ENCODE results near the gene ALK.

The ALK gene

GRCh38 chr2:29689666-29690065 lies 231.7 kb downstream of the ALK start:
- H3K4me1 ChIP-seq (ENCODE audit: low read depth, poor library complexity, severe bottlenecking) = no peaks in the 10 kb centered on the region
- no peak overlapping the region for H3K4me3 ChIP-seq (IDR thresholded peaks at IDR 0.05; ENCODE audit: insufficient read depth, low read depth, low read length)
- no peak overlapping the region for H2AFZ ChIP-seq (ENCODE audit: low read depth)
- H3K4me2 ChIP-seq = no peak overlapping the region
- no peak for TF ChIP-seq CTCF (conservative IDR thresholded peaks at IDR 0.05; ENCODE audit: low read depth, low read length)
- no peaks in the 10 kb centered on the region for H3K36me3 ChIP-seq (ENCODE audit: insufficient read depth)
- no peak overlapping the region for H3K9ac ChIP-seq
- no peaks in the 10 kb centered on the region for H3K27me3 ChIP-seq (ENCODE audit: insufficient read depth, low read depth)
- no peak overlapping the region for H3K27ac ChIP-seq
- H3K79me2 ChIP-seq (ENCODE audit: insufficient read depth, low read depth) = no peaks in the 10 kb centered on the region
- no peaks in the 10 kb centered on the region for H4K20me1 ChIP-seq (ENCODE audit: insufficient read depth)

GRCh38 chr2:29688429-29688828 lies 233.0 kb downstream of the ALK start:
- Histone ChIP-seq H3K4me3 (IDR thresholded peaks at IDR 0.05; ENCODE audit: insufficient read depth, low read depth, low read length) (no peak overlapping the region), H3K79me2 (ENCODE audit: insufficient read depth, low read depth) (no peaks in the 10 kb centered on the region), H3K27me3 (ENCODE audit: insufficient read depth, low read depth) (no peaks in the 10 kb centered on the region), H3K27ac (no peak overlapping the region), H3K9ac (no peak overlapping the region), H2AFZ (ENCODE audit: low read depth) (no peak overlapping the region), H3K4me2 (no peak overlapping the region), H4K20me1 (ENCODE audit: insufficient read depth) (no peaks in the 10 kb centered on the region), H3K4me1 (ENCODE audit: low read depth, poor library complexity, severe bottlenecking) (no peaks in the 10 kb centered on the region), H3K36me3 (ENCODE audit: insufficient read depth) (no peaks in the 10 kb centered on the region)
- no peak for TF ChIP-seq CTCF (conservative IDR thresholded peaks at IDR 0.05; ENCODE audit: low read depth, low read length)

GRCh38 chr2:29687121-29687520 lies 234.3 kb downstream of the ALK start:
- Histone ChIP-seq H3K4me1 (ENCODE audit: low read depth, poor library complexity, severe bottlenecking) (no peaks in the 10 kb centered on the region), H4K20me1 (ENCODE audit: insufficient read depth) (no peaks in the 10 kb centered on the region), H3K9ac (no peak overlapping the region), H3K4me3 (IDR thresholded peaks at IDR 0.05; ENCODE audit: insufficient read depth, low read depth, low read length) (no peak overlapping the region), H3K4me2 (no peak overlapping the region), H3K79me2 (ENCODE audit: insufficient read depth, low read depth) (no peaks in the 10 kb centered on the region), H2AFZ (ENCODE audit: low read depth) (no peak overlapping the region), H3K36me3 (ENCODE audit: insufficient read depth) (no peaks in the 10 kb centered on the region), H3K27ac (no peak overlapping the region), H3K27me3 (ENCODE audit: insufficient read depth, low read depth) (no peaks in the 10 kb centered on the region)
- TF ChIP-seq CTCF (conservative IDR thresholded peaks at IDR 0.05; ENCODE audit: low read depth, low read length) = no peak

- H3K4me3 ChIP-seq (IDR thresholded peaks at IDR 0.05; ENCODE audit: insufficient read depth, low read depth, low read length) = no peak overlapping the region
- no peak overlapping the region for H3K4me2 ChIP-seq
- no peak overlapping the region for H3K9ac ChIP-seq
- no peaks in the 10 kb centered on the region for H3K27me3 ChIP-seq (ENCODE audit: insufficient read depth, low read depth)
- H3K36me3 ChIP-seq (ENCODE audit: insufficient read depth) = no peaks in the 10 kb centered on the region; the same call in 1 of the 2 replicates
- H2AFZ ChIP-seq (ENCODE audit: low read depth) = no peak overlapping the region
- H4K20me1 ChIP-seq (ENCODE audit: insufficient read depth) = no peaks in the 10 kb centered on the region
- H3K27ac ChIP-seq = no peak overlapping the region
- TF ChIP-seq CTCF (conservative IDR thresholded peaks at IDR 0.05; ENCODE audit: low read depth, low read length) = no peak
- H3K4me1 ChIP-seq (ENCODE audit: low read depth, poor library complexity, severe bottlenecking) = no peaks in the 10 kb centered on the region
- no peaks in the 10 kb centered on the region for H3K79me2 ChIP-seq (ENCODE audit: insufficient read depth, low read depth)
Measured at GRCh38 chr2:29676886-29677453, 244.4 kb downstream of the ALK start.
